ENCODE measurements around the gene TNK2. TPM values are rescaled to one million over a fixed set of nuclear protein-coding genes. Genes with fewer than 3 reads are reported as not detected.

Gene TNK2
- total RNA-seq, 1 experiment from 2014 or later = 72.3 TPM

- intact Hi-C loops (cut with micrococcal nuclease; ENCODE audit: unreplicated experiment) = no loop called here
- Histone ChIP-seq H3K4me1 (ENCODE audit: control insufficient read depth, insufficient read depth, low read length) (no peaks in the 10 kb centered on the region; the same call in 1 of the 2 replicates), H3K9me3 (ENCODE audit: control insufficient read depth, insufficient read depth, low read depth, low read length) (no peaks in the 10 kb centered on the region), H3K4me3 (ENCODE audit: low read depth in 2 of 2, low read length in 2 of 2) (no peak overlapping the region), H3K36me3 (ENCODE audit: control insufficient read depth, insufficient read depth, low read length) (no peaks in the 10 kb centered on the region), H3K27me3 (ENCODE audit: control insufficient read depth, insufficient read depth, low read length) (no peaks in the 10 kb centered on the region; the same call in 1 of the 2 replicates), H3K27ac (ENCODE audit: low read length) (no peak overlapping the region)
- TF ChIP-seq CTCF (IDR thresholded peaks at IDR 0.05) (no peak), TCF7L2 (IDR thresholded peaks at IDR 0.05; ENCODE audit: low read depth, low read length) (no peak), POLR2AphosphoS5 (IDR thresholded peaks at IDR 0.05; ENCODE audit: low read depth, low read length) (no peak), SIN3A (IDR thresholded peaks at IDR 0.05; ENCODE audit: borderline replicate concordance, insufficient read depth, low read depth, low read length) (no peak), REST (IDR thresholded peaks at IDR 0.05; ENCODE audit: insufficient read depth in 1 of 2, low read depth in 2 of 2, low read length in 1 of 2) (no peak)
- ChIA-PET CTCF (no interaction called here), POLR2A (no interaction called here)
- BruUV-seq (replicated peaks) = no TSS peak
- DNase-seq (ENCODE audit: low read depth, low spot score) (no peak), ATAC-seq (peak; percentile 11; the same call in 1 of the 2 replicates)
- in situ Hi-C loops (cut with HindIII; ENCODE audit: low pct_unique_long_range_greater_than_20kb, low sequenced_read_pairs) = no loop called here
These were observed 88.2 kb downstream of the TNK2 start for GRCh38 chr3:195820186-195820585.

- H3K27ac ChIP-seq (ENCODE audit: low read length) = no peak overlapping the region
- in situ Hi-C loops (cut with HindIII; ENCODE audit: low pct_unique_long_range_greater_than_20kb, low sequenced_read_pairs) (no loop called here), intact Hi-C loops (cut with micrococcal nuclease; ENCODE audit: unreplicated experiment) (no loop called here)
- no peaks in the 10 kb centered on the region for H3K36me3 ChIP-seq (ENCODE audit: control insufficient read depth, insufficient read depth, low read length)
- ChIA-PET CTCF (no interaction called here), POLR2A (no interaction called here)
- BruUV-seq (replicated peaks) = no TSS peak
- no peaks in the 10 kb centered on the region; the same call in 1 of the 2 replicates for H3K4me1 ChIP-seq (ENCODE audit: control insufficient read depth, insufficient read depth, low read length)
- no peaks in the 10 kb centered on the region; the same call in 1 of the 2 replicates for H3K27me3 ChIP-seq (ENCODE audit: control insufficient read depth, insufficient read depth, low read length)
- no peak overlapping the region for H3K4me3 ChIP-seq (ENCODE audit: low read depth in 2 of 2, low read length in 2 of 2)
- DNase-seq (ENCODE audit: low read depth, low spot score) (no peak), ATAC-seq (no peak)
- no peaks in the 10 kb centered on the region for H3K9me3 ChIP-seq (ENCODE audit: control insufficient read depth, insufficient read depth, low read depth, low read length)
- TF ChIP-seq TCF7L2 (IDR thresholded peaks at IDR 0.05; ENCODE audit: low read depth, low read length) (no peak), CTCF (IDR thresholded peaks at IDR 0.05) (no peak), SIN3A (IDR thresholded peaks at IDR 0.05; ENCODE audit: borderline replicate concordance, insufficient read depth, low read depth, low read length) (no peak), REST (IDR thresholded peaks at IDR 0.05; ENCODE audit: insufficient read depth in 1 of 2, low read depth in 2 of 2, low read length in 1 of 2) (no peak), POLR2AphosphoS5 (IDR thresholded peaks at IDR 0.05; ENCODE audit: low read depth, low read length) (no peak)
These were observed 90.0 kb downstream of the TNK2 start for GRCh38 chr3:195818301-195818700.

Measured in Panc1 (cell line).